NOMO-1 (cell line): ENCODE data around the gene AACS.
"Not testable (repeated sequence)": the region's sequence is repeated elsewhere in the genome, so short reads cannot be mapped to it uniquely, and the experiment has no call there.

Experiments used
- DNase-seq, 2 experiments: peaks; one replicate each; lab custom pipeline; 2025; ENCODE audit not compliant: unreplicated experiment in 2 of 2; lab: John Stamatoyannopoulos, UW

Gene AACS

DNA sequence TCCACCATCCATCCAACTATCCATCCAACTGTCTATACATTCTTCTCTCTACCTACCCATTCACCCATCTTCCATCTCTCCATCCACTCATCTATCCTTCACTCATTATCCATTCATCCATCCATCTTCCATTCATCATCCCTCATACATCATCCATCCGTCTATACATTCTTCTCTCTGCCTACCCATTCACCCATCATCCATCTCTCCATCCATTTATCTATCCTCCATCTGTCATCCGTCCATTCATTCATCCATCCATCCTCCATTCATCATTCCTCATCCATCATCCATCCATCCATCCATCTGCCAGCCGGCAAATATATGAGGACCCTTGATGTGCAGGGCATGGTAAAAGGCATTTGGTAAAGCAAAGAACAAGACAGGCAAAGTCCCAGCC, 25.2 kb downstream of the AACS start:
- no peak for DNase-seq

DNA sequence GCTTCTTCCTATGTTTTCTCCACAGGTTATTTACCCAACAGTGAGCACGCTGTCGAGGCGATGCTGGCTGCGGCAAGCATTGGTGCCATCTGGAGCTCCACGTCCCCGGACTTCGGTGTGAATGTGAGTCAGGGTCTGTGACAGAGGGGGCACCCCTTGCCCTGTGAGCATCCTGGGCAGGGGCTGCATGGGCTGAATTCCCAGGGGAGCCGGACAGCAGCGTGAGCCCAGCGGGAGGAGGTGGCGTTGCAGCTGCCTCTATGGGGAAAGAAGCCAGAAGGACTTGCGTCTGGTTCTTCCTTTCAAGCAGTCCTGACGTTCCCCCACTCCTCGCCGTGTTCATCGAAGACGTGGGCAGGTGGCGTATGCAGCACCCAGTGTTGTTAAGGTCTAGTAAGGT, 26.2 kb downstream of the AACS start:
- DNase-seq, result no peak

DNA sequence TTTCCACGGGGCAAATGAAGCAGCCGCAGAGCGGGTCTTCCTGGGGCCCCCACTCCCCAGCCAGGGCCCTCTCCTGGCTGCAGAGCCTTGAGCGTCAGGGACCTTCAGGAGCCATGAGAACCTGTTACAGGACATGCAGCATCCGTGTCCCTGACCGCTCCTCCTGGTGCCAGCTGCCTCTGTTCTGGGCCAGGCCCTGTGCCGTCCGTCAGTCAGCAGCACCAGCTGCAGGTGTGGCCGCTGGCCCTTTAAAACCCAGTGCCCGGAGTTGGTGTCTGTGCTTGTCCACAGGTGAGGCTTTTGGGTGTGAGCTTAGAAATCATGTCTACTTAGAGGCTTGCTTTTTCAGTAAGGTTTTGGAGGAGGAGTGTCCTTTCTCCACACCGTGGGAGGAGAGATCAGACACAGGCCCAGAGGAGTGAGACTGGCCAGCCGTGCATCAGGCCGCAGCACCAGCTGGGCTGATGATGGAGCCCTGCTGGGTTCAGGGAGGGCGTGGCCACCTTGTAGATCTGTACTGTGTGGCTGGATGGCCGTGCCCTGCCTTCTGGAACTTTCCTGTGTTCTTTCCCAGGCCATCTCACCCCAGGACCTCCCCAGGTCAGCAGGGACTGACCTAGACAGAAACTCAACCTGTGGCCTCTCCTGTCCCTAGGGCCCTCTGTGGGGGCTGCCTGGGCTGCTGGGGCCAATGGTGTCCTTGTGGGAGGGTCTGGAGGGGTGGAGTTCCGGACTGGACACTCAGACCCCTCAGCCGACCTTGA, 27.1 kb downstream of the AACS start:
- no peak for DNase-seq

- DNase-seq, result no peak
Measured at GRCh38 chr12:125092872-125093680, 27.8 kb downstream of the AACS start.

DNA sequence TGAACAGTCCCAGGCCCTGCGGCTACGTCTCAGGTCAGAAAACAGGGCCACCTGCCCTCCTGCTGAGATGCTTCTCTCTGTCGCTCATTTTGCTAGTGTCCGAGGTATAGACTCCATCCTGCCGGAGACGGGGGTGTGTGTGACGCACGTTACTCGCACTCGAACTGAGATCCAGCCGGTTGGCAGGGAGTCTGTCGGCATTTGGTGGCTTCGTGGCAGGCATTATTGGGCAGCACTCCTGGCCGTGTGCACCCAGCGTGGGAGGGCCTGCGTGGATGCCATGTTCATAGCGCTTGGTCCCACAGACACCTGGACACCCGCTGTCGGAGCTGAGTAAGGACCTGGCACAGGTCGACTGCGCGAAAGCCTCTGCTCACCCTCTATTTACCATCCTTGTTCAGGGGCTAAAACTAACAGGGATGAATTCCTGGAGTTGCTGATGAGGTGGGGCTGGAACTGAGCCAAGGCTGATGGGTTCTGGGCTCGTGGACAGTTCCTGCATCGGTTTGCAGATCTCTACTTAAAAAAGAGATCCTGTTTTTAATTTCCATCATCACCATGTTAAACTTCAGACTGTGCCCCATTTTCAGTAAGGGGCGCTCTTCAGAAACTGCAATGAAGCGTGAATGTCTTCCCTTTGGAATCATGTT, 28.6 kb downstream of the AACS start:
- no peak for DNase-seq

DNA sequence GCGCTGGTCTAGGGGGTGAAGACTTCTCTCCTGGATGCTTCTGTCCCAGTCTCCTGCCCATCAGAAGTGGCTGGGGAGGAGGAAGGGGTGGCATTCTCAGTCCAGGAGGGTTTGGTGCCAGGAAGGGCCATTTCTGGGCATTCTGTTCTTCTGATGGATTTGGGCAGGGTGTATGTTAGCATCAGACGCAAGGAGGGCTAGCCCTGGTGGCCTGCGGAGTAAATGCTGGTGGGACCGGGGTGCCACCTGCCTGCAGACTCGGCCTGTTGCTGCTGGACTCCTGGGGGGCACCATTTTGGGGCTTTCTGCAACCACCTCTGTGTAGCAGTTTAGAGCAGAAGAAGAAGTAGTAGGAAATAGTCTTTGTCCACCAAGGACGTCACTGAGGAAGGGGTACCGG, 31.7 kb downstream of the AACS start:
- no peak for DNase-seq

DNA sequence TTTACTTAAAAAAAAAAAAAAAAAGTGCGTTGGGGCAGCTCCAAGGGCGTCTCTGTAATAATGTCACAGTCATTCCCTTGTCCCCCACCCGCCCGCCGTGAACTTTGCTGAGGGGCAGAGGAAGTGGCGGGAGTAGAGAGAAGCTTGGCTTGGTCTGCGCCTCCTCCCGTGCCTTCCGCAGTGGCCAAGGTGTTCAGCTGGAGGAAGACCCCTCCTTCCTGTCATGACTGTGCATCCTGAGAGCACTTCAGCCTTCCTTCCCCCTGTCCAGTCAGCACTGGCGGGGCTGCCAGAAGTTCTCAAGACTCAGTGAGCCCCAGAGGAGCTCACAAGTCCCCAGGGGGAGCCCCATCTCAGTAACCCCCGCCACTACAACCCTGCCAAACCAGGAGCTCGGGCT, 32.2 kb downstream of the AACS start:
- no peak for DNase-seq

GRCh38 chr12:125098676-125099408, 33.6 kb downstream of the AACS start:
- DNase-seq, result no peak

DNA sequence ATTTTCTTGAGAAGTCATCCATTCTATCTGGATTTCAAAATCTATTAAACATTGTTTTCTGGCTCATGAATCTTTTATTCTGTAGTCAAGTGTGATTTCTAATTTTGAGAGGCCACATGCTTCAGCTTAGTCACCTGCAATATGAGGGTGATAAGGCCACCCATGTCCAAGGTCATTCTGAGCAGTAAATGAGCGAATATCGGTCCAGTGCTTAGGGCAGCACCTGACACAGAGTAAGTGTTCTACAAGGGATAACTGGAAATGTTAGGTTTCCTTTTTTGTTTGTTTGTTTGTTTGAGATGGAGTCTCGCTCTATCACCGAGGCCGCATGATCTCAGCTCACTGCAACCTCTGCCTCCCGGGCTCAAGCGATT, 34.2 kb downstream of the AACS start:
- DNase-seq, result no peak

- DNase-seq, result no peak
Measured at GRCh38 chr12:125100551-125101434, 35.6 kb downstream of the AACS start.

DNA sequence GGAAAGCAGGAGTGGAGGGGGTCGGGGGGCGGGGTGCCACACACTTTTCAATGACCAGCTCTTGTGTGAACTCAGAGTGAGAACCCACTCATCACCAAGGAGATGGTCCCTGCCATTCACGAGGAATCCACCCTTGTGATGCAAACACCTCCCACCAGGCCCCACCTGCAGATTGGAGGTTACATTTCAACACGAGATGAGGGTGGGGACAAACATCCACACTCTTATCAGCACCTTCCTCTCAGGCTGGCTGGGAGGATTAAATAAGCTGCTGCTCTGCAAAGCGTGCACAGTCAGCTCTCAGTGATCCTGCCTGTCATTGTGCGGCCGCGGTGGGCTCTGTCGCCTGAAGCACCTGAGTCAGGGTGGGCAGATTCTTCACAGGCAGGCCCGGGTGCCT, 39.7 kb downstream of the AACS start:
- DNase-seq, result no peak

GRCh38 chr12:125105600-125105999, 40.4 kb downstream of the AACS start:
- no peak for DNase-seq

DNA sequence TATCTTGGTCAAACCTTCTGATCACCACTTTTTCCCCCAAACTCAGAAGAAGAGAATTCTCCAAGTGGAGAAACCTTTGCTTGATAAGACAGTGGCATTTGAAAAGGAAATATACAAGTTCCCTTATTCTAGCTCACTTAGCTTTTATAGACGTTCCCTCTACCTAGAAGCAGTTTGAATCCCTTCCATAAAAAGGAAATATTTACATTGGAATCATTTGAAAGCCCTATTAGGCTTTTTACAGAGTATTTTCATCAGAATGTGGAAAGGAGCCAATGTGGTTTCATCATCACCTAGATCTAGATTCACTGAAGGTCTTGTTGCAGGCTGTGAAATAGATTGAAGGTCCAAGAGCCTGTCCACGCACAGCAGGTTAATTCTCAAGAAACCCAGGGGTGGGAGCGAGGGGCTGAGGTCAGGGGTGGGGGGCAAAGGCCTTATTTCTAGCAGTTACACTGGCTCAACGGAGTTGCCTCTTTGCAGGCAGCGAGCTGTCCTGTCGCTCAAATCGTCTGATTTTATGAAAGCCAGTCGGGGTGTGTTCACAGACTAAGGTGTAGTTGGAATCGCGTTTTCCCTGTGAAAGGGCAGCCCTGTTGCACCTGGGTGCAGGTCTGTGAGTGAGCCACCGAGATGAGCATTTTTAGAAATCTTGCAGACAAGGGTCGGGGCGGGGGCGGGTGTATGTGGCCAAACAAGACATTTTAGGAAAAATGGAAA, 45.6 kb downstream of the AACS start:
- DNase-seq, result no peak

DNA sequence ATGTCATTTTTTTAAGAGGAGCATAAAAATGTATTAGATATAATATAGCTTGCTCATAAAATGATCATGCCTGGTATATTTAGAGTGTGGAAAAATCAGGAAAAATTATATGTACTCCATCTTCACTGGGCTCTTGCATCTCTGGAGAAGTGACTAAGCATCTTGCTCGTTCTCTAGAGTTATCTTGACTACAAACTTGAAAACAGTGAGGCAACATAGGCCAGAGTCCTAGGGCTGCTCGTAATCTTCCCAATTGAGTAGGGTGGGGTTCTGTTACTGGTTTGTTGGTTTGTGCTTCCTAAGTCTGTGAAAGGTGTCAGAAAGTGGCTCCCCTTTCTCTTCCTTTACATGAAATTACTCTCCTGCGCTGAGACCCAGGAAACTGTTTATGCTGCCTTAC, 46.2 kb downstream of the AACS start:
- no peak for DNase-seq

DNA sequence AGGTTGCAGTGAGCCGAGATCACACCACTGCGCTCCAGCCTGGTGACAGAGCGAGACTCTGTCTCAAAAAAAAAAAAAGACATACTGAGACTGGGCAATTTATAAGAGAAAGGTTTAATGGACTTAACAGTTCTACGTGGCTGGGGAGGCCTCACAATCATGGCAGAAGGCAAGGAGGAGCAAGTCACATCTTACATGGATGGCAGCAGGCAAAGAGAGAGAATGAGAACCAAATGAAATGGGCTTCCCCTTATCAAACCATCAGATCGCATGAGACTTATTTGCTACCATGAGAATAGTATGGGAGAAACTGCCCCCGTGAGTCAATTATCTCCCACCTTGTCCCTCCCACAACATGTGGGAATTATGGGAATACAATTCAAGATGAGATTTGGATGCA, 47.4 kb downstream of the AACS start:
- DNase-seq, result not testable (repeated sequence)

DNA sequence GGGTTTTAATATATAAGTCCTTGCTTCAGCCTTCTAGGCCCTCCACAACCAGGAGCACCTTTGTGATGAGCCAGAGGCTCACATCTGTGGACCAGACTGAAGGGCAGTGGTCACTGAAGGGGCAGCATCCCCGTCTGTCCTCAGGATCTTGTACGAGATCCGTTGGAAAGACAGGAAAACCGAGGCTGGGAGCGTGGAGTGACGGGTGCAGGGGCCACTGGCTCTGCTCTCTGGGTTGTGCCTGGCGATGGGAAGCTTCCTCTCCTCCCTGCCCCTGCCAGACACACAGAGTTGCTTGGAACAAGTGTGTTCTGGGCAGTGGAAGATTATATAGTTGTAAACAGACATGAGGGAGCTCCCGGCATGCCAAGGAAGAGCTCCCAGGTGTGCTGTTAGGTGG, 48.0 kb downstream of the AACS start:
- no peak for DNase-seq

DNA sequence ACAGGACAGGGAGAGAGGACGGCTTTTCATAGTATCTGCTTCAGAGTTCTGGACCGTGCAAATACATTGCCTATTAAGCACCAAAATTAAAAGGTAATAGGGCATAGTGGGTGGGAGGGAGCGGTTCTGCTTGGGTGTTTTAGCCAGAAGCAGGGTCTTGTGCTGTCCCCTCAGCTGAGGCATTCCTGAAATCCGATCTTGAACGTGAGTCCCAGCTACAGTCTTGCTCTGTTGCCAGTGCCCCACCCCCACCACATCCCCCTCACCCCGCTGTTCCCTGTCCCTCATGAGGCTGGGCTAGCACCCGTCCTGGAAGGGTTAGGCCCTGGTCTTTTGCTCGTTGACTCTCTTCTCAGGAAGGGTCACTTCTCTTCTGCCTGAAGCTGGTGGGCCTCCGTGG, 48.6 kb downstream of the AACS start:
- no peak for DNase-seq

- DNase-seq, result no peak
Measured at GRCh38 chr12:125114365-125115141, 49.3 kb downstream of the AACS start.

DNA sequence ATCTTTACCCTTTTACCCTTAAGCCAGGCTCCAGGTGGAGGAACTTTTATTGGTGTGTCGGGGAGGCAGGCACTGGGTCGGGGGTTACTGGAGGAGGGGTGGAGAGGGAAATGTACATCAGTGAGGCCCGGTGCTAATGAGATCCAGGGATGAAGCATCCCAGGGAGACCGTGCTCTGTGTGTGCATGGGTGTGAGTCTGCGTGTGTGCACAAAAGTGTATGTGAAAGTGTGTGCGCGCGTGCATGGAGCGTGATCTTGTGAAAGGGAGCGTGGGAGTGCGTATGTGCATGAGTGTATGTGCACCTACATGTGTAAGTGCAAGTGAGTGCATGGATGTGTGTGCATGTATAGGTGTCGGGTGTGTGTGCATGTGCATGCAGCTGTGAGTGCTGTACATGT, 55.3 kb downstream of the AACS start:
- no peak for DNase-seq
